GM19035 (cell line): ENCODE results near the gene SMIM34.
"Not testable (repeated sequence)": the region's sequence is repeated elsewhere in the genome, so short reads cannot be mapped to it uniquely, and the experiment has no call there.

Experiments used
- ATAC-seq: cut with Tn5 transposase; IDR thresholded peaks from one replicate; pipeline ENCODE4 v1.9.1; 2021; ENCODE audit not compliant: unreplicated experiment

SMIM34 gene

DNA sequence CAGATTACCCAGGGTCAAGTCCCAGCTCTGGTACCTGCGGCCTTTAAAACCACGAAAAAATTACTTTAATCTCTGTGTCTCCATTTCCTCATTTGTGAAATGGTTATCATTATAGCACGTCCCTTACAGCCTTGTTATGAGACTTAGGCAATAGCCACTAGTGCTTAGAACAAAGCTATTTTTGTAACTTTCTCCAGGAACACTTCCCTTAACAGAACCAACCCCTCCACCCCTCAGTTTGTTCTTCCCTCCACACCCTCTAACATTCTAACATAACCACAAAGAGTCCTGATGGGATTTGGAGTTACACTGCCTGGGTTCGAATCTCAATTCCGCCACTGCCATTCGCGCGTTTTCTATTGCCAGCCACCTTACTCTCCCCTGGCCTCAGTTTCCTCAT, 49.3 kb downstream of the SMIM34 start:
- ATAC-seq: not testable (repeated sequence)

- no peak for ATAC-seq
Measured at GRCh38 chr21:34372321-34372720, 51.4 kb downstream of the SMIM34 start.

- no peak for ATAC-seq
Measured at GRCh38 chr21:34369741-34370140, 54.0 kb downstream of the SMIM34 start.
